ENCODE results near the gene SLC39A11.

DNA sequence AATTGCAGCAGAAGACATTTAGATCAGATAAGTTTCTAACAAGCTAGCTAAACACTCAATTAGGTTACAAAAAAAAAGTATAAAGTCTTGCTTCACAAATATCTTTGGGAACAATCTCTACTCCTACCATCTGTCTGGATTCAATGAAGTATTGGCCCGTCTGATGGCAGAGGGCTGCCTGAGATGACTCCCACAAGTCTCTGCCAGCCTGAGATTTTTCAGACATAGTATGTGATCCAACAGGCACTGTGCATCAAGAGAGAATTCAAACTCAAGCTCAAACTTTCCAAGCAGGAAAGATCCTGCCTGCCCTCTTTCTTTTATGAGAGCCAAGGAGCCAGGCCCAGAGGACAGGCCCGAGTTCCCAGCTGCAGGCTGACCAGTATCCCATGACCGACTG is 22.6 kb downstream of the SLC39A11 start:
- no peak for TF ChIP-seq CTCF (IDR thresholded peaks at IDR 0.05)
- no peak for TF ChIP-seq POLR2A (IDR thresholded peaks at IDR 0.05)

Measured in esophagus squamous epithelium (tissue), 4 donors.